MCF 10A (cell line): ENCODE measurements around the gene MYH10. TPM values are rescaled to one million over a fixed set of nuclear protein-coding genes. Genes with fewer than 3 reads are reported as not detected.

Experiments
- BruUV-seq: library from RNA; stranded (reverse); fragments of 400-500 nt; replicated peaks from 2 replicates; lab custom pipeline; 2021; lab: Mats Ljungman, UMichigan
- CTCF ChIA-PET: fragments of 300-600 bp; sonication (Branson Sonifier 250); formaldehyde crosslinking; extraction: SDS; loops from one replicate; lab custom pipeline; 2021; ENCODE audit warnings: antibody characterized with exemption, inconsistent platforms; lab: Yijun Ruan, JAX
- POLR2A ChIA-PET: fragments of 300-600, 350-650 bp; sonication (Branson Sonifier 250); formaldehyde crosslinking; extraction: SDS; loops from one replicate; lab custom pipeline; 2020; ENCODE audit warnings: antibody characterized with exemption, inconsistent platforms; lab: Yijun Ruan, JAX
- DNase-seq: peaks from one replicate; pipeline ENCODE4 v3.0.0-alpha.2; 2018; ENCODE audit not compliant: unreplicated experiment
- H3K27ac Mint-ChIP-seq: one replicate; pipeline ENCODE4 v1.8.0; 2022; ENCODE audit warnings: mild to moderate bottlenecking, low read depth, mixed read lengths; ENCODE audit not compliant: unreplicated experiment
- H3K27me3 Mint-ChIP-seq: one replicate; pipeline ENCODE4 v1.8.0; 2022; ENCODE audit warnings: mixed read lengths; ENCODE audit not compliant: insufficient read depth, unreplicated experiment
- H3K36me3 Mint-ChIP-seq: one replicate; pipeline ENCODE4 v1.8.0; 2022; ENCODE audit warnings: mild to moderate bottlenecking, moderate library complexity, mixed read lengths; ENCODE audit not compliant: insufficient read depth, unreplicated experiment
- H3K4me1 Mint-ChIP-seq: one replicate; pipeline ENCODE4 v1.8.0; 2022; ENCODE audit warnings: mixed read lengths; ENCODE audit not compliant: insufficient read depth, unreplicated experiment
- H3K4me3 Mint-ChIP-seq: one replicate; pipeline ENCODE4 v1.8.0; 2022; ENCODE audit warnings: mild to moderate bottlenecking, moderate library complexity, mixed read lengths; ENCODE audit not compliant: unreplicated experiment
- H3K9me3 Mint-ChIP-seq: one replicate; pipeline ENCODE4 v1.8.0; 2022; ENCODE audit warnings: mixed read lengths; ENCODE audit not compliant: unreplicated experiment
- CTCF ChIP-seq: fragments of 200-600 bp; IDR thresholded peaks from one replicate; pipeline ENCODE4 v1.8.0; 2022; ENCODE audit warnings: antibody characterized with exemption, mild to moderate bottlenecking; ENCODE audit not compliant: unreplicated experiment
- intact Hi-C: fragments of 100-400 bp; cut with micrococcal nuclease; formaldehyde crosslinking; loops from 2 replicates; pipeline ENCODE4 v1.14.1; 2022
- total RNA-seq: library from RNA; stranded (reverse); gene quantifications from 2 replicates; pipeline ENCODE4 v1.2.3, GENCODE V29; 2022

MYH10 gene
- total RNA-seq, 1 experiment from 2014 or later, result 43.0 TPM

GRCh38 chr17:8459831-8460230 lies 170.7 kb downstream of the MYH10 start:
- no peak overlapping the region for H3K27ac Mint-ChIP-seq
- no peak for TF ChIP-seq CTCF
- H3K9me3 Mint-ChIP-seq, result no peaks in the 10 kb centered on the region
- peaks cover 7% of the 10 kb centered on the region for H3K4me1 Mint-ChIP-seq
- H3K36me3 Mint-ChIP-seq, result peaks cover 78% of the 10 kb centered on the region
- no peak for DNase-seq
- no TSS peak for BruUV-seq
- intact Hi-C loops, result no loop called here
- POLR2A ChIA-PET, result no interaction called here
- no peaks in the 10 kb centered on the region for H3K27me3 Mint-ChIP-seq
- H3K4me3 Mint-ChIP-seq, result no peak overlapping the region
- CTCF ChIA-PET, result interaction anchor here (1.0 to 1.2 kb wide), 2 partner anchors 14 to 232 kb away, joined by 3 read pairs; no protein-coding TSS in a partner anchor

- CTCF ChIA-PET, result interaction anchor here (1.0 to 1.2 kb wide), 2 partner anchors 15 to 233 kb away, joined by 3 read pairs; no protein-coding TSS in a partner anchor
- intact Hi-C loops, result no loop called here
- BruUV-seq, result no TSS peak
Measured at GRCh38 chr17:8459107-8459506, 171.4 kb downstream of the MYH10 start.

GRCh38 chr17:8458128-8458527 lies 172.4 kb downstream of the MYH10 start:
- TF ChIP-seq CTCF, result no peak
- intact Hi-C loops, result no loop called here
- Mint-ChIP-seq H3K4me1 (no peaks in the 10 kb centered on the region), H3K27ac (no peak overlapping the region), H3K4me3 (no peak overlapping the region), H3K27me3 (no peaks in the 10 kb centered on the region), H3K36me3 (peaks cover 88% of the 10 kb centered on the region), H3K9me3 (no peaks in the 10 kb centered on the region)
- CTCF ChIA-PET, result no interaction called here
- POLR2A ChIA-PET, result interaction anchor here (1.0 kb wide), 1 partner anchor 28 kb away, joined by 4 read pairs; no protein-coding TSS in a partner anchor
- DNase-seq, result no peak
- no TSS peak for BruUV-seq

More at GRCh38 chr17:8459107-8459506, 171.4 kb downstream of the MYH10 start:
- POLR2A ChIA-PET, result interaction anchor here (0.7 to 1.0 kb wide), 3 partner anchors 27 to 82 kb away, joined by 3 to 4 read pairs (median 3); no protein-coding TSS in a partner anchor
- Mint-ChIP-seq H3K9me3 (no peaks in the 10 kb centered on the region), H3K27ac (no peak overlapping the region), H3K4me3 (no peak overlapping the region), H3K27me3 (no peaks in the 10 kb centered on the region), H3K36me3 (peaks cover 84% of the 10 kb centered on the region), H3K4me1 (peaks cover 5% of the 10 kb centered on the region)
- no peak for DNase-seq
- TF ChIP-seq CTCF, result no peak

- ChIA-PET POLR2A (no interaction called here), CTCF (interaction anchor here (1.0 kb wide), 1 partner anchor 46 kb away, joined by 3 read pairs; no protein-coding TSS in a partner anchor)
- H3K9me3 Mint-ChIP-seq, result no peaks in the 10 kb centered on the region
- H3K27ac Mint-ChIP-seq, result no peak overlapping the region
- TF ChIP-seq CTCF, result no peak
- H3K4me3 Mint-ChIP-seq, result no peak overlapping the region
- no peaks in the 10 kb centered on the region for H3K4me1 Mint-ChIP-seq
- BruUV-seq, result no TSS peak
- DNase-seq, result no peak
- H3K27me3 Mint-ChIP-seq, result no peaks in the 10 kb centered on the region
- H3K36me3 Mint-ChIP-seq, result peaks cover 88% of the 10 kb centered on the region
- intact Hi-C loops, result no loop called here
Measured at GRCh38 chr17:8455665-8456209, 174.8 kb downstream of the MYH10 start.
